Erythroblast (primary cell): ENCODE results near the gene KCNQ5.

Experiments used
- DNase-seq, 2 experiments: peaks; one replicate each; lab custom pipeline; 2025; lab: John Stamatoyannopoulos, UW
- GATA1 ChIP-seq: IDR thresholded peaks from 2 replicates; pipeline ENCODE4 v1.6.1; 2011; ENCODE audit warnings: low read depth, mild to moderate bottlenecking, control low read depth, low read length, moderate library complexity
- POLR2A ChIP-seq: IDR thresholded peaks from 2 replicates; pipeline ENCODE4 v1.6.1; 2011; ENCODE audit warnings: mild to moderate bottlenecking, low read length

KCNQ5 gene

GRCh38 chr6:73236144-73236750, 614.4 kb downstream of the KCNQ5 start:
- TF ChIP-seq GATA1 (no peak), POLR2A (no peak)
- no peak for DNase-seq

- no peak for DNase-seq
- TF ChIP-seq POLR2A (no peak), GATA1 (no peak)
Measured at GRCh38 chr6:73240730-73241129, 618.9 kb downstream of the KCNQ5 start.

- no peak for DNase-seq
Measured at GRCh38 chr6:73242001-73242400, 620.1 kb downstream of the KCNQ5 start.

More at GRCh38 chr6:73242001-73242400, 620.1 kb downstream of the KCNQ5 start:
- TF ChIP-seq GATA1 (no peak), POLR2A (no peak)
